Natural killer cell (primary cell): ENCODE results near the gene NAXE. TPM values are rescaled to one million over a fixed set of nuclear protein-coding genes. Genes with fewer than 3 reads are reported as not detected.
"Not testable (repeated sequence)": the region's sequence is repeated elsewhere in the genome, so short reads cannot be mapped to it uniquely, and the experiment has no call there.

Experiments used
- ATAC-seq, 3 donors: fragments of 150-1000 bp in 2 of 3; fragments of 200-7000 bp in 1 of 3; cut with Tn5 transposase; 1 replicate in 1 of 3; 2 replicates in 2 of 3; pipeline ENCODE4 v1.10.0; 2021; ENCODE audit warnings: mild to moderate bottlenecking in 2 of 3, moderate library complexity in 2 of 3
- DNase-seq, 2 donors: peaks; one replicate each; pipeline versions ENCODE4 v3.0.0 to v3.0.0-alpha.2; 2013 to 2021; ENCODE audit warnings: mixed read lengths in 1 of 2
- H3K27ac ChIP-seq: one replicate; pipeline ENCODE4 v1.5.1; 2013; ENCODE audit warnings: mild to moderate bottlenecking, low read length
- H3K27me3 ChIP-seq: one replicate; pipeline ENCODE4 v1.6.1; 2013; ENCODE audit warnings: low read length; ENCODE audit not compliant: control insufficient read depth, insufficient read depth
- H3K36me3 ChIP-seq: one replicate; pipeline ENCODE4 v1.6.1; 2013; ENCODE audit warnings: low read length; ENCODE audit not compliant: control insufficient read depth, insufficient read depth
- H3K4me1 ChIP-seq: one replicate; pipeline ENCODE4 v1.6.1; 2013; ENCODE audit warnings: low read length; ENCODE audit not compliant: control insufficient read depth, insufficient read depth
- H3K4me3 ChIP-seq: one replicate; pipeline ENCODE4 v1.5.1; 2013; ENCODE audit warnings: low read length
- H3K9me3 ChIP-seq: one replicate; pipeline ENCODE4 v1.6.1; 2013; ENCODE audit warnings: low read length; ENCODE audit not compliant: control insufficient read depth, insufficient read depth
- H3K27ac Mint-ChIP-seq, 2 donors: one replicate each; pipeline ENCODE4 v1.8.0; 2022; ENCODE audit warnings: mild to moderate bottlenecking in 2 of 2, mixed read lengths in 2 of 2, moderate library complexity in 1 of 2
- H3K27me3 Mint-ChIP-seq, 2 donors: one replicate each; pipeline ENCODE4 v1.8.0; 2022; ENCODE audit warnings: low read depth in 2 of 2, mixed read lengths in 2 of 2
- H3K36me3 Mint-ChIP-seq: one replicate; pipeline ENCODE4 v1.8.0; 2022; ENCODE audit warnings: mixed read lengths
- H3K4me1 Mint-ChIP-seq, 2 donors: one replicate each; pipeline ENCODE4 v1.8.0; 2022; ENCODE audit warnings: mixed read lengths in 2 of 2
- H3K4me3 Mint-ChIP-seq: one replicate; pipeline ENCODE4 v1.8.0; 2022; ENCODE audit warnings: mild to moderate bottlenecking, moderate library complexity, mixed read lengths
- H3K9me3 Mint-ChIP-seq, 2 donors: one replicate each; pipeline ENCODE4 v1.8.0; 2022; ENCODE audit warnings: mixed read lengths in 2 of 2
- WGBS: methylation state at CpG from one replicate; pipeline ENCODE4 v1.1.7; 2013; ENCODE audit warnings: missing lambda C conversion rate; ENCODE audit not compliant: insufficient coverage; 5-methylcytosine and 5-hydroxymethylcytosine counted together
- intact Hi-C: fragments of 100-400 bp; cut with micrococcal nuclease; formaldehyde crosslinking; loops from one replicate; pipeline ENCODE4 v1.14.2; 2022
- total RNA-seq, 4 donors: library from RNA; stranded (reverse); fragments of 120-200 nt in 1 of 4; gene quantifications; one replicate each; pipeline versions ENCODE4 v1.2.3 to v1.2.4, GENCODE V29; 2013 to 2022
- TF ChIP-seq, protein P1 (sequence below): fragments of 200-600 bp; IDR thresholded peaks from one replicate; pipeline ENCODE4 v1.8.0; 2022; ENCODE audit warnings: antibody characterized with exemption

NAXE gene
- total RNA-seq, 3 donors from 2014 or later (not counting 1 experiment from before 2014, with no cell fraction given), result 32.6 to 52.5 (median 36.6) TPM

DNA sequence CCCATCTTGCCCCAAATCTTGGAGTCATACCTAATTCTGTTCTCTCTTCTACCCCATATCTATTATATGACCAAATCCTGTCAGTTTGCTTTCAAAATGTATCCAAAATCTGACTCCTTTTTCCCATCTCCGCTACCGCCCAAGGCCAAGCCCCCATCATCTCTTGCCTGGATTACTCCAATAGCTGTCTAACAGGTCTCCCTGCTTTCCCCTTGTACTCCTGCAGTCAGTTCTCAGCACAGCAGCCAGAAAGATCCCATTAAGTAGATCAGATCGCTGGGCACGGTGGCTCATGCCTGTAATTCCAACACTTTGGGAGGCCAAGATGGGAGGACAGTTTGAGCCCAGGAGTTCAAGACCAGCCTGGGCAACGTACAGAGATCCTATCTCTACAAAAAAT lies 39.1 kb upstream of the NAXE start:
- H3K27ac ChIP-seq, result no peak overlapping the region
- H3K9me3 Mint-ChIP-seq, result no peaks in the 10 kb centered on the region
- H3K4me3 Mint-ChIP-seq, result no peak overlapping the region
- no peaks in the 10 kb centered on the region for H3K9me3 ChIP-seq
- H3K27me3 ChIP-seq, result no peaks in the 10 kb centered on the region
- intact Hi-C loops, result no loop called here
- H3K27ac Mint-ChIP-seq, result no peak overlapping the region
- peaks cover 0 to 5% of the 10 kb centered on the region in 2 donors for H3K4me1 Mint-ChIP-seq
- DNase-seq (no peak), ATAC-seq (no peak)
- no peak overlapping the region for H3K4me3 ChIP-seq
- WGBS, result 73% methylated on average over 5 of the region's 5 CpGs
- H3K36me3 Mint-ChIP-seq, result no peaks in the 10 kb centered on the region
- H3K27me3 Mint-ChIP-seq, result no peaks in the 10 kb centered on the region
- no peaks in the 10 kb centered on the region for H3K36me3 ChIP-seq
- peaks cover 25% of the 10 kb centered on the region for H3K4me1 ChIP-seq
- TF ChIP-seq, protein P1, sequence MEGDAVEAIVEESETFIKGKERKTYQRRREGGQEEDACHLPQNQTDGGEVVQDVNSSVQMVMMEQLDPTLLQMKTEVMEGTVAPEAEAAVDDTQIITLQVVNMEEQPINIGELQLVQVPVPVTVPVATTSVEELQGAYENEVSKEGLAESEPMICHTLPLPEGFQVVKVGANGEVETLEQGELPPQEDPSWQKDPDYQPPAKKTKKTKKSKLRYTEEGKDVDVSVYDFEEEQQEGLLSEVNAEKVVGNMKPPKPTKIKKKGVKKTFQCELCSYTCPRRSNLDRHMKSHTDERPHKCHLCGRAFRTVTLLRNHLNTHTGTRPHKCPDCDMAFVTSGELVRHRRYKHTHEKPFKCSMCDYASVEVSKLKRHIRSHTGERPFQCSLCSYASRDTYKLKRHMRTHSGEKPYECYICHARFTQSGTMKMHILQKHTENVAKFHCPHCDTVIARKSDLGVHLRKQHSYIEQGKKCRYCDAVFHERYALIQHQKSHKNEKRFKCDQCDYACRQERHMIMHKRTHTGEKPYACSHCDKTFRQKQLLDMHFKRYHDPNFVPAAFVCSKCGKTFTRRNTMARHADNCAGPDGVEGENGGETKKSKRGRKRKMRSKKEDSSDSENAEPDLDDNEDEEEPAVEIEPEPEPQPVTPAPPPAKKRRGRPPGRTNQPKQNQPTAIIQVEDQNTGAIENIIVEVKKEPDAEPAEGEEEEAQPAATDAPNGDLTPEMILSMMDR, result no peak

DNA sequence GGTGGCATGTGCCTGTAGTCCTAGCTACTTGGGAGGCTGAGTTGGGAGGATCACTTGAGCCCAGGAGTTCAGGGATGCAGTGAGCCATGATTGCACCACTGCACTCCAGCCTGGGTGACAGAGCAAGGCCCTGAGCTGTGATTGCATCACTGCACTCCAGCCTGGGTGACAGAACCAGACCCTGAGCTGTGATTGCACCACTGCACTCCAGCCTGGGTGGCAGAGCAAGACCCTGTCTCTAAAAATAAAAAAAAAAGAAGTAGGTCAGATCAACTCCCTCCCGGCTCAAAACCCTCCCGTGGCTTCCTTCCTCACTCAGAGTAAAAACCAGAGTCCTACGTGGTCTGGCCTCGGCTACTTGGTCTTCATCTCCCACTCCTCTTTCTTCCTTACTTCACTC lies 38.6 kb upstream of the NAXE start:
- H3K4me3 Mint-ChIP-seq, intact Hi-C loops, H3K36me3 ChIP-seq, H3K4me1 Mint-ChIP-seq, DNase-seq, H3K9me3 ChIP-seq, H3K27me3 Mint-ChIP-seq, H3K27me3 ChIP-seq, H3K27ac Mint-ChIP-seq, H3K9me3 Mint-ChIP-seq, H3K27ac ChIP-seq, H3K36me3 Mint-ChIP-seq, H3K4me3 ChIP-seq: not testable (repeated sequence)
- peaks cover 25% of the 10 kb centered on the region for H3K4me1 ChIP-seq
- 4% methylated on average over 4 of the region's 4 CpGs for WGBS
- ATAC-seq, result peak in 1 of 3 donors; percentile 21

DNA sequence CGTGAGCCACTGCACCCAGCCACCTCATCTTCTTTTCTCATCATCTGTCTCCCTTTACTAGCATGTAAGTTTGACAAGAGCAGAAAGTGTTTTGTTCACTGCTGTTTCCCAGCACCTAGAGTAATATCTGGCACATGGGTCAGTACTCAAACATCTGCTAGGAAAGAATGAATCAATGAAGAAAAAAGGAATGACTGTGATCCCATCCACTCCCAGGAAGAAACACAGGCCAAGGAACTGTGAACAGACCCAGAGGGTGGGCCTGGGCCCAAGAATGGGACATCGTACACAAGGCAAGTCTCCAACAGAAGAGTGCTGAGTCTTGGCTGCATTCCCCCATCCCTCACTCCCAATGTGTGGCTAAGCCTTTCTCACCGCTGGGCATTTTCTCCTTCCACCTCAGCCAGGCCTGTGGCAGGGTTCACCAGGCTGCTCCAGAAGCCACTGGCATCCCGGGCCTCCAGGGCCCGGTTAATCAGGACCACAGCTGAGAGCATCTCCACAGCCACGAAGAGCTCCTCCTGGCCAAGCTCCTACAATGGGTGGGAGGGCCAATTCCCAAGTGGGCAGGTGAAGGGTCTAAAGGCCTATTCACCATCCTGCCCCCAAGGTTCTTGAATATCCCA lies 37.6 kb upstream of the NAXE start:
- ATAC-seq (no peak), DNase-seq (no peak)
- Histone ChIP-seq H3K4me1 (peaks cover 25% of the 10 kb centered on the region), H3K27me3 (no peaks in the 10 kb centered on the region), H3K4me3 (no peak overlapping the region), H3K27ac (no peak overlapping the region), H3K36me3 (no peaks in the 10 kb centered on the region), H3K9me3 (no peaks in the 10 kb centered on the region)
- Mint-ChIP-seq H3K27me3 (no peaks in the 10 kb centered on the region), H3K36me3 (no peaks in the 10 kb centered on the region), H3K4me1 (peaks cover 0 to 5% of the 10 kb centered on the region in 2 donors), H3K27ac (no peak overlapping the region), H3K4me3 (no peak overlapping the region), H3K9me3 (no peaks in the 10 kb centered on the region)
- 94% methylated on average over 6 of the region's 6 CpGs for WGBS
- TF ChIP-seq, protein P1, result no peak
- intact Hi-C loops, result no loop called here

DNA sequence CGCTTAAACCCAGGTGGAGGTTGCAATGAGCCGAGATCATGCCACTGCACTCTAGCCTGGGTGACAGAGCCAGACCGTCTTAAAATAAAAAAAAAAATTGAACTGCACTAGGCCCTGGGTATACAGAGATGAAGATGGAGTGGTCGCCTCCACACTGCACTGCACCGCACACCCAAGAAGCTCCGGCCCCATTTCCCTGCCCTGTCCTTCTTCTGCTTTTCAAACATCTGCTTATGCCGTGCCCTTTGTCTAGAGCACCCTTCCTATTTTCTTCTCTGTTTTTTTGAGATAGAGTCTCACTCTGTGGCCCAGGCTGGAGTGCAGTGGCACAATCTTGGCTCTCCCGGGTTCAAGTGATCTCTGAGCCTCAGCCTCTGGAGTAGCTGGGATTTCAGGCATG lies 36.6 kb upstream of the NAXE start:
- no peak overlapping the region for H3K4me3 ChIP-seq
- H3K27me3 Mint-ChIP-seq, result no peaks in the 10 kb centered on the region
- H3K9me3 ChIP-seq, result no peaks in the 10 kb centered on the region
- DNase-seq (no peak), ATAC-seq (no peak)
- H3K27ac Mint-ChIP-seq, result no peak overlapping the region
- WGBS, result 80% methylated on average over 8 of the region's 8 CpGs
- TF ChIP-seq, protein P1, result no peak
- H3K27ac ChIP-seq, result no peak overlapping the region
- H3K27me3 ChIP-seq, result no peaks in the 10 kb centered on the region
- peaks cover 0 to 5% of the 10 kb centered on the region in 2 donors for H3K4me1 Mint-ChIP-seq
- H3K4me1 ChIP-seq, result peaks cover 25% of the 10 kb centered on the region
- H3K36me3 ChIP-seq, result no peaks in the 10 kb centered on the region
- intact Hi-C loops, result no loop called here
- H3K4me3 Mint-ChIP-seq, result no peak overlapping the region
- H3K9me3 Mint-ChIP-seq, result no peaks in the 10 kb centered on the region
- no peaks in the 10 kb centered on the region for H3K36me3 Mint-ChIP-seq
